ENCODE measurements around the gene ADK.

- TF ChIP-seq CTCF (conservative IDR thresholded peaks at IDR 0.05 in 1 of 2, IDR thresholded peaks at IDR 0.05 in 1 of 2; ENCODE audit: low read depth in 1 of 2, low read length in 2 of 2) = no peak
- no peak for TF ChIP-seq EZH2 (IDR thresholded peaks at IDR 0.05; ENCODE audit: low read length, missing control alignments)
These were observed 489.3 kb downstream of the ADK start for GRCh38 chr10:74640134-74640921.

All from fibroblast of lung (primary cell).